GM23338 (cell line): ENCODE data around the gene DTD1.

Experiments
- CREB1 ChIP-seq: fragments of 250-450 bp; sonication (Bioruptor Pico); IDR thresholded peaks from 2 replicates; pipeline ENCODE4 v1.5.0; 2020; ENCODE audit warnings: low read depth, mild to moderate bottlenecking, moderate library complexity
- CTCF ChIP-seq, 2 experiments: fragments of 200-600 bp in 1 of 2; sonication (generic) in 1 of 2; conservative IDR thresholded peaks; 2 replicates each; pipeline versions ENCODE4 v1.5.1 to v1.6.1; 2016 to 2017; ENCODE audit warnings: antibody characterized with exemption in 2 of 2, low read depth in 2 of 2, mild to moderate bottlenecking in 2 of 2, moderate library complexity in 1 of 2
- ETS1 ChIP-seq: IDR thresholded peaks from 2 replicates; pipeline ENCODE4 v1.6.1; 2016; ENCODE audit warnings: antibody characterized with exemption
- EZH2 ChIP-seq: fragments of 200-600 bp; sonication (generic); IDR thresholded peaks from one replicate; pipeline ENCODE4 v1.8.0; 2017; ENCODE audit warnings: antibody characterized with exemption, mild to moderate bottlenecking, low read depth; ENCODE audit not compliant: unreplicated experiment
- EZH2phosphoT487 ChIP-seq: fragments of 200-600 bp; sonication (generic); IDR thresholded peaks from one replicate; pipeline ENCODE4 v1.8.1; 2018; ENCODE audit warnings: antibody characterized with exemption; ENCODE audit not compliant: unreplicated experiment
- JUNB ChIP-seq: IDR thresholded peaks from one replicate; pipeline ENCODE4 v1.6.1; 2016; ENCODE audit warnings: antibody characterized with exemption; ENCODE audit not compliant: unreplicated experiment
- NANOG ChIP-seq: IDR thresholded peaks from 2 replicates; pipeline ENCODE4 v1.6.1; 2016; ENCODE audit warnings: antibody characterized with exemption, borderline replicate concordance
- POLR2AphosphoS5 ChIP-seq: IDR thresholded peaks from 2 replicates; pipeline ENCODE4 v1.6.1; 2016; ENCODE audit warnings: antibody characterized with exemption, low read depth
- REST ChIP-seq: IDR thresholded peaks from one replicate; pipeline ENCODE4 v1.6.1; 2018; ENCODE audit warnings: antibody characterized with exemption; ENCODE audit not compliant: unreplicated experiment
- STAT1 ChIP-seq: IDR thresholded peaks from one replicate; pipeline ENCODE4 v1.6.1; 2016; ENCODE audit warnings: antibody characterized with exemption; ENCODE audit not compliant: unreplicated experiment
- ZNF114 ChIP-seq: fragments of 250-450 bp; sonication (Bioruptor Pico); IDR thresholded peaks from 2 replicates; pipeline ENCODE4 v1.5.0; 2020; ENCODE audit warnings: mild to moderate bottlenecking, moderate library complexity
- ZNF331 ChIP-seq: fragments of 250-450 bp; sonication (Bioruptor Pico); IDR thresholded peaks from 2 replicates; pipeline ENCODE4 v1.5.0; 2020; ENCODE audit warnings: low read depth, mild to moderate bottlenecking, moderate library complexity
- ZNF462 ChIP-seq: fragments of 250-450 bp; sonication (Bioruptor Pico); IDR thresholded peaks from 2 replicates; pipeline ENCODE4 v1.5.0; 2020; ENCODE audit warnings: mild to moderate bottlenecking, moderate library complexity

- TF ChIP-seq CTCF (conservative IDR thresholded peaks at IDR 0.05; ENCODE audit: low read depth in 2 of 2): no peak
- TF ChIP-seq ETS1: no peak
- no peak for TF ChIP-seq EZH2
- no peak for TF ChIP-seq POLR2AphosphoS5
- TF ChIP-seq REST: no peak
- no peak for TF ChIP-seq EZH2phosphoT487
- TF ChIP-seq STAT1: no peak
- TF ChIP-seq CREB1: no peak
- no peak for TF ChIP-seq JUNB
- no peak for TF ChIP-seq ZNF462
- TF ChIP-seq ZNF114 (CRISPR knock-in tag): no peak
- TF ChIP-seq NANOG: no peak
- TF ChIP-seq ZNF331 (CRISPR knock-in tag): no peak
Observed at GRCh38 chr20:18614244-18614643, 26.4 kb downstream of the DTD1 start.
